ENCODE measurements around the gene TMA7. TPM values are rescaled to one million over a fixed set of nuclear protein-coding genes. Genes with fewer than 3 reads are reported as not detected.
"Not testable (repeated sequence)": the region's sequence is repeated elsewhere in the genome, so short reads cannot be mapped to it uniquely, and the experiment has no call there.

TMA7 gene
- total RNA-seq, 1 donor from 2014 or later, result 268 TPM

- Mint-ChIP-seq H3K4me3 (peak overlapping the region; percentile 40), H3K27ac (peak overlapping the region; percentile 79), H3K9me3 (no peaks in the 10 kb centered on the region), H3K4me1 (ENCODE audit: unreplicated experiment) (peaks cover 22% of the 10 kb centered on the region), H3K27me3 (no peaks in the 10 kb centered on the region), H3K36me3 (peaks cover 4% of the 10 kb centered on the region)
- TF ChIP-seq CTCF (conservative IDR thresholded peaks at IDR 0.05), result no peak
- no peak for DNase-seq (ENCODE audit: extremely low spot score, unreplicated experiment)
Observed at GRCh38 chr3:48474619-48475018, 34.6 kb downstream of the TMA7 start.

GRCh38 chr3:48475188-48475587 lies 35.1 kb downstream of the TMA7 start:
- no peak for DNase-seq (ENCODE audit: extremely low spot score, unreplicated experiment)
- H3K9me3 Mint-ChIP-seq, result no peaks in the 10 kb centered on the region
- no peak for TF ChIP-seq CTCF (conservative IDR thresholded peaks at IDR 0.05)
- H3K4me1 Mint-ChIP-seq (ENCODE audit: unreplicated experiment), result peaks cover 17% of the 10 kb centered on the region
- no peaks in the 10 kb centered on the region for H3K27me3 Mint-ChIP-seq
- H3K27ac Mint-ChIP-seq, result peak overlapping the region; percentile 79
- peaks cover 4% of the 10 kb centered on the region for H3K36me3 Mint-ChIP-seq
- H3K4me3 Mint-ChIP-seq, result no peak overlapping the region

- peaks cover 17% of the 10 kb centered on the region for H3K4me1 Mint-ChIP-seq (ENCODE audit: unreplicated experiment)
- no peak for DNase-seq (ENCODE audit: extremely low spot score, unreplicated experiment)
- H3K4me3 Mint-ChIP-seq, result no peak overlapping the region
- no peaks in the 10 kb centered on the region for H3K9me3 Mint-ChIP-seq
- H3K27ac Mint-ChIP-seq, result no peak overlapping the region
- H3K27me3 Mint-ChIP-seq, result no peaks in the 10 kb centered on the region
- H3K36me3 Mint-ChIP-seq, result peaks cover 4% of the 10 kb centered on the region
- no peak for TF ChIP-seq CTCF (conservative IDR thresholded peaks at IDR 0.05)
Observed at GRCh38 chr3:48476426-48477053, 36.5 kb downstream of the TMA7 start.

- Mint-ChIP-seq H3K27me3 (no peaks in the 10 kb centered on the region), H3K4me3 (no peak overlapping the region), H3K4me1 (ENCODE audit: unreplicated experiment) (peaks cover 12% of the 10 kb centered on the region), H3K36me3 (no peaks in the 10 kb centered on the region), H3K27ac (no peak overlapping the region), H3K9me3 (no peaks in the 10 kb centered on the region)
- DNase-seq (ENCODE audit: extremely low spot score, unreplicated experiment), result no peak
- TF ChIP-seq CTCF (conservative IDR thresholded peaks at IDR 0.05), result no peak
Observed at GRCh38 chr3:48477959-48478520, 38.0 kb downstream of the TMA7 start.

GRCh38 chr3:48478626-48479555 lies 38.8 kb downstream of the TMA7 start:
- no peak overlapping the region for H3K4me3 Mint-ChIP-seq
- no peak for DNase-seq (ENCODE audit: extremely low spot score, unreplicated experiment)
- no peak for TF ChIP-seq CTCF (conservative IDR thresholded peaks at IDR 0.05)
- no peak overlapping the region for H3K27ac Mint-ChIP-seq
- H3K36me3 Mint-ChIP-seq, result no peaks in the 10 kb centered on the region
- no peaks in the 10 kb centered on the region for H3K27me3 Mint-ChIP-seq
- H3K9me3 Mint-ChIP-seq, result no peaks in the 10 kb centered on the region
- H3K4me1 Mint-ChIP-seq (ENCODE audit: unreplicated experiment), result peaks cover 6% of the 10 kb centered on the region

- not testable (repeated sequence) for H3K27ac Mint-ChIP-seq; H3K4me1 Mint-ChIP-seq (ENCODE audit: unreplicated experiment); H3K9me3 Mint-ChIP-seq
Observed at GRCh38 chr3:48480891-48481290, 40.8 kb downstream of the TMA7 start.

GRCh38 chr3:48482822-48483221 lies 42.8 kb downstream of the TMA7 start:
- H3K4me1 Mint-ChIP-seq (ENCODE audit: unreplicated experiment); DNase-seq (ENCODE audit: extremely low spot score, unreplicated experiment); H3K9me3 Mint-ChIP-seq; H3K27ac Mint-ChIP-seq; H3K27me3 Mint-ChIP-seq; H3K4me3 Mint-ChIP-seq; H3K36me3 Mint-ChIP-seq: not testable (repeated sequence)

More at GRCh38 chr3:48480891-48481290, 40.8 kb downstream of the TMA7 start:
- not testable (repeated sequence) for H3K36me3 Mint-ChIP-seq; DNase-seq (ENCODE audit: extremely low spot score, unreplicated experiment); H3K27me3 Mint-ChIP-seq; H3K4me3 Mint-ChIP-seq

All from type B pancreatic cell (in vitro differentiated cells).